Caco-2 (cell line): Measurements from ENCODE around the gene MARCHF6. TPM values are rescaled to one million over a fixed set of nuclear protein-coding genes. Genes with fewer than 3 reads are reported as not detected.

Source experiments
- BruUV-seq: library from RNA; stranded (reverse); fragments of 400-500 nt; replicated peaks from 2 replicates; lab custom pipeline; 2021; lab: Mats Ljungman, UMichigan
- CTCF ChIA-PET: fragments of 300-600 bp; sonication (Branson Sonifier 250); formaldehyde crosslinking; loops from one replicate; lab custom pipeline; 2022; ENCODE audit warnings: antibody characterized with exemption; lab: Charles Lee
- POLR2A ChIA-PET: fragments of 300-600 bp; sonication (Branson Sonifier 250); formaldehyde crosslinking; loops from one replicate; lab custom pipeline; 2022; ENCODE audit warnings: antibody characterized with exemption; lab: Charles Lee
- DNase-seq, 2 experiments: peaks; one replicate each; pipeline versions ENCODE4 v3.0.0 to v3.0.0-alpha.2; 2020 to 2022
- H3K27me3 ChIP-seq: replicated peaks from 2 replicates; pipeline ENCODE4 v1.6.0; 2011; ENCODE audit warnings: low read length; ENCODE audit not compliant: control insufficient read depth, insufficient read depth
- H3K36me3 ChIP-seq: 2 replicates; pipeline ENCODE4 v1.5.1; 2011; ENCODE audit warnings: low read length; ENCODE audit not compliant: control insufficient read depth, insufficient read depth
- H3K4me1 ChIP-seq: fragments of 250-450 bp; sonication (Bioruptor Pico); 2 replicates; pipeline ENCODE4 v1.5.1; 2020; ENCODE audit warnings: mild to moderate bottlenecking
- H3K4me3 ChIP-seq: 2 replicates; pipeline ENCODE4 v1.5.1; 2011; ENCODE audit warnings: low read depth, mild to moderate bottlenecking, control low read depth, low read length
- H3K9me3 ChIP-seq: fragments of 250-450 bp; sonication (Bioruptor Pico); 2 replicates; pipeline ENCODE4 v1.5.1; 2020; ENCODE audit warnings: mild to moderate bottlenecking, moderate library complexity
- H3K27ac Mint-ChIP-seq: one replicate; pipeline ENCODE4 v1.8.0; 2022; ENCODE audit warnings: mixed read lengths; ENCODE audit not compliant: unreplicated experiment
- H3K27me3 Mint-ChIP-seq: one replicate; pipeline ENCODE4 v1.8.0; 2022; ENCODE audit warnings: mixed read lengths; ENCODE audit not compliant: insufficient read depth, unreplicated experiment
- H3K36me3 Mint-ChIP-seq: one replicate; pipeline ENCODE4 v1.8.0; 2022; ENCODE audit warnings: mild to moderate bottlenecking, mixed read lengths; ENCODE audit not compliant: insufficient read depth, unreplicated experiment
- H3K4me1 Mint-ChIP-seq: one replicate; pipeline ENCODE4 v1.8.0; 2022; ENCODE audit warnings: low read depth, mixed read lengths; ENCODE audit not compliant: unreplicated experiment
- H3K4me3 Mint-ChIP-seq: one replicate; pipeline ENCODE4 v1.8.0; 2022; ENCODE audit warnings: mild to moderate bottlenecking, moderate library complexity, mixed read lengths; ENCODE audit not compliant: unreplicated experiment
- H3K9me3 Mint-ChIP-seq: one replicate; pipeline ENCODE4 v1.8.0; 2022; ENCODE audit warnings: mixed read lengths; ENCODE audit not compliant: unreplicated experiment
- intact Hi-C: fragments of 100-400 bp; cut with micrococcal nuclease; formaldehyde crosslinking; loops from one replicate; pipeline ENCODE4 v1.10.0; 2022; ENCODE audit not compliant: unreplicated experiment
- total RNA-seq: library from RNA; stranded (reverse); gene quantifications from 2 replicates; pipeline ENCODE4 v1.2.3, GENCODE V29; 2022
- TF ChIP-seq, protein P1 (sequence below), 2 experiments: fragments of 200-600 bp in 1 of 2; IDR thresholded peaks; 1 replicate in 1 of 2; 2 replicates in 1 of 2; pipeline versions ENCODE4 v1.5.1 to v1.8.0; 2011 to 2022; ENCODE audit warnings: antibody characterized with exemption in 1 of 2, control low read depth in 1 of 2, inconsistent platforms in 1 of 2, low read depth in 1 of 2, low read length in 1 of 2, mild to moderate bottlenecking in 1 of 2, moderate library complexity in 1 of 2; ENCODE audit not compliant: insufficient read depth in 1 of 2, severe bottlenecking in 1 of 2, unreplicated experiment in 1 of 2

Gene MARCHF6
- total RNA-seq, 1 experiment from 2014 or later, result 123 TPM

DNA sequence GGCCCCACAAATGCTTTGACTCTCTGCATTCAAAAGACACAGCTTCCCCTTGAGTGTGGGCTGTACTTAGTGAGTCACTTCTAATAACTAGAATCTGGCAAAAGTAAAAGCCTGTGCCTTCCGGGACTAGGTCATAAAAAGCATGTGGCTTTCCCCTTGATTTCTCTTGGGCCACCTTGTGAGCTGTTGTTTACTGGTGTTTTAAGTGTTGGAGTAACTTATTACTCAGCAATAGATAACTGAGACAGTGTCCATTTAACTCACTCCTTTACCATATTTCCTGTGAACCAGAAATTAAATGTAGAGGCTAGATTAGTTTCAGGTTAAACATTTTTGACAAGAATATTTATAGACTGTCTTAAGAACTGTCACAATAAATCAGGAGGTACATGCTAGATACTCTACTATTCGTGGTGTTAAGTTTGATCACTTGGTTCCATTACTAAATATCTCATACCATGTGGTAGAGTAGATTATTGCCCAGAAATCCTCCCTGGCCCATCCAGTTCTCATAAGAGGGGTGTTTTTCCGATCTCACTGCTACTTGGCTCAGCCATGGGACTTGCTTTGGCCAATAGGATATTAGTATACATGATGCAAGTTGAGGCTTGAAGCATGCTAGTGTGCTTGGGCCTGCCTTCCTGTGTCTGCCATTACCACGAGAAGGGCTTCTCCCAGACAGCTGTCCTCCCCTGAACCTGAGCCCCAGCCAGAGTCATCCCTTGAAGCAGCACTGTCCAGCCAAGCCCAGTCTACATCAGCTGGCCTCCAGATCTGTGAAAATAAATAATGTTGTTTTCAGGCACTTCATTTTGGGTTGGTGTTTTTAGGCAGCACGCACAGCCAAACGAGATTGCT lies 35.4 kb upstream of the MARCHF6 start:
- no peak overlapping the region for H3K4me3 Mint-ChIP-seq
- no peaks in the 10 kb centered on the region for H3K9me3 Mint-ChIP-seq
- ChIA-PET CTCF (no interaction called here), POLR2A (no interaction called here)
- DNase-seq, result no peak
- H3K27ac Mint-ChIP-seq, result no peak overlapping the region
- Histone ChIP-seq H3K4me1 (no peaks in the 10 kb centered on the region), H3K4me3 (no peak overlapping the region), H3K36me3 (no peaks in the 10 kb centered on the region), H3K9me3 (no peaks in the 10 kb centered on the region), H3K27me3 (no peaks in the 10 kb centered on the region)
- BruUV-seq, result no TSS peak
- H3K36me3 Mint-ChIP-seq, result no peaks in the 10 kb centered on the region
- intact Hi-C loops, result no loop called here
- no peaks in the 10 kb centered on the region for H3K4me1 Mint-ChIP-seq
- H3K27me3 Mint-ChIP-seq, result no peaks in the 10 kb centered on the region
- TF ChIP-seq, protein P1, sequence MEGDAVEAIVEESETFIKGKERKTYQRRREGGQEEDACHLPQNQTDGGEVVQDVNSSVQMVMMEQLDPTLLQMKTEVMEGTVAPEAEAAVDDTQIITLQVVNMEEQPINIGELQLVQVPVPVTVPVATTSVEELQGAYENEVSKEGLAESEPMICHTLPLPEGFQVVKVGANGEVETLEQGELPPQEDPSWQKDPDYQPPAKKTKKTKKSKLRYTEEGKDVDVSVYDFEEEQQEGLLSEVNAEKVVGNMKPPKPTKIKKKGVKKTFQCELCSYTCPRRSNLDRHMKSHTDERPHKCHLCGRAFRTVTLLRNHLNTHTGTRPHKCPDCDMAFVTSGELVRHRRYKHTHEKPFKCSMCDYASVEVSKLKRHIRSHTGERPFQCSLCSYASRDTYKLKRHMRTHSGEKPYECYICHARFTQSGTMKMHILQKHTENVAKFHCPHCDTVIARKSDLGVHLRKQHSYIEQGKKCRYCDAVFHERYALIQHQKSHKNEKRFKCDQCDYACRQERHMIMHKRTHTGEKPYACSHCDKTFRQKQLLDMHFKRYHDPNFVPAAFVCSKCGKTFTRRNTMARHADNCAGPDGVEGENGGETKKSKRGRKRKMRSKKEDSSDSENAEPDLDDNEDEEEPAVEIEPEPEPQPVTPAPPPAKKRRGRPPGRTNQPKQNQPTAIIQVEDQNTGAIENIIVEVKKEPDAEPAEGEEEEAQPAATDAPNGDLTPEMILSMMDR (IDR thresholded peaks at IDR 0.05; ENCODE audit: insufficient read depth in 1 of 2, low read depth in 1 of 2, low read length in 1 of 2, severe bottlenecking in 1 of 2, unreplicated experiment in 1 of 2), result no peak

DNA sequence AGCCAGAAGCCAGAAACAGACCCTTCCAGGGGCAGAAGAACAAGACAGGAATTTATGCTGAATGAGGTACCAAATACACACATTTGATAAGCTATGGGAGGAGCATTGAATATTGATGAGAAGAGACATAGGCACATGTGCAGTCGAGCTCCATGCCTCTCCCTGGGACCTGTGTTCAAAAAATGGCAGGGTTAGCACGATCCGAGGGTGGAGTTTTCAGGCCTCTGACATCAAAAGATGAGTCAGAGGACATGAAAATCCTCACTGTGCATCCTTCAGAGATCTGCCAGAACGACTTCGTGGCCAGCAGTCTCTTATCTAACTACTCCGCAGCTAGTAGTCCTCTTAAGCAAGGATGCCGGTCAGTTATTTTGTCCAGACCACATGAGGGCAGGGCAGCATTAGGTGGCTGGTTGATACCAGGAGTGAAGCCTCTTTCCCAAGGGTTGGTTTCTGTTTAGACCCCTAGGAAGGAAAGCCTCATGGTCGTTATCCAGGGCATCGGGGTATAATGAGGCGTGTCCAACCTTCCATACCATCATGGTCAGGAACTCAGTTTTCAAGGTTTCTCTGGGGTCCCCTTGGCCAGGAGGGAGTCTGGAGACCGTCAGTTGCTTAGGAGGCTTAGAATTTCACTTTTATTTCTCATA lies 34.2 kb upstream of the MARCHF6 start:
- Mint-ChIP-seq H3K4me3 (no peak overlapping the region), H3K27me3 (no peaks in the 10 kb centered on the region), H3K36me3 (no peaks in the 10 kb centered on the region), H3K9me3 (no peaks in the 10 kb centered on the region), H3K4me1 (no peaks in the 10 kb centered on the region), H3K27ac (no peak overlapping the region)
- Histone ChIP-seq H3K4me1 (no peaks in the 10 kb centered on the region), H3K9me3 (no peaks in the 10 kb centered on the region), H3K4me3 (no peak overlapping the region), H3K27me3 (no peaks in the 10 kb centered on the region), H3K36me3 (no peaks in the 10 kb centered on the region)
- BruUV-seq, result no TSS peak
- CTCF ChIA-PET, result interaction anchor here (0.6 kb wide), 1 partner anchor 121 kb away, joined by 3 read pairs; no protein-coding TSS in a partner anchor
- POLR2A ChIA-PET, result interaction anchor here (0.6 kb wide), 1 partner anchor 13 kb away, joined by 3 read pairs; no protein-coding TSS in a partner anchor
- intact Hi-C loops, result no loop called here
- no peak for DNase-seq
- TF ChIP-seq, protein P1 (IDR thresholded peaks at IDR 0.05; ENCODE audit: insufficient read depth in 1 of 2, low read depth in 1 of 2, low read length in 1 of 2, severe bottlenecking in 1 of 2, unreplicated experiment in 1 of 2), result peak in 1 of 2 experiments; percentile 6

DNA sequence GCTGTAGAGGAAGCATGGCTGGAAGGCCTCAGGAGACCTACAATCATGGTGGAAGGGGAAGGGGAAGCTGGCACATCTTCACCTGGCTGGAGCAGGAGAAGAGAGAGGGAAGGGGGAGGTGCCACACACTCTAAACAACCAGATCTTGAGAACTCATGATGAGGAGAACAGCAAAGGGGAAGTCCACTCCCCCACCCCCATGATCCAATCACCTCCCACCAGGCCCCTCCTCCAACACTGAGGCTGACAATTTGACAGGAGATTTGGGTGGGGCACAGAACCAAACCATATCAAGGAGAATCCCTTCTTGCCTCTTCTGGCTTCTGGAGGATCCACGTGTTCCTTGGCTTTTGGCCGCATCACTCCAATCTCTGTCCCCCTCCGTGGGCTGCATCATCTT lies 32.7 kb upstream of the MARCHF6 start:
- CTCF ChIA-PET, result no interaction called here
- Mint-ChIP-seq H3K4me1 (no peaks in the 10 kb centered on the region), H3K27ac (no peak overlapping the region), H3K9me3 (no peaks in the 10 kb centered on the region), H3K36me3 (no peaks in the 10 kb centered on the region), H3K4me3 (no peak overlapping the region), H3K27me3 (no peaks in the 10 kb centered on the region)
- no TSS peak for BruUV-seq
- Histone ChIP-seq H3K36me3 (no peaks in the 10 kb centered on the region), H3K9me3 (no peaks in the 10 kb centered on the region), H3K27me3 (no peaks in the 10 kb centered on the region), H3K4me1 (0 out of 2 replicates have a peak, but pooled peaks cover 3% of the 10 kb centered on the region), H3K4me3 (no peak overlapping the region)
- TF ChIP-seq, protein P1 (IDR thresholded peaks at IDR 0.05; ENCODE audit: insufficient read depth in 1 of 2, low read depth in 1 of 2, low read length in 1 of 2, severe bottlenecking in 1 of 2, unreplicated experiment in 1 of 2), result no peak
- intact Hi-C loops, result no loop called here
- POLR2A ChIA-PET, result no interaction called here
- no peak for DNase-seq
